A549 (cell line): Measurements from ENCODE around the gene YIF1B. TPM values are rescaled to one million over a fixed set of nuclear protein-coding genes. Genes with fewer than 3 reads are reported as not detected.
A peak's percentile ranks its signal among the peaks of the same experiment; 100 is the strongest.

Source experiments
- ATAC-seq, 2 experiments: fragments of 200-7000 bp in 1 of 2; fragments of >200 bp in 1 of 2; cut with Nextera tagmentation in 1 of 2; cut with Tn5 transposase in 1 of 2; 3 replicates each; pipeline versions ENCODE4 v1.8.0 to v1.9.1; 2018 to 2020; ENCODE audit warnings: mild to moderate bottlenecking in 1 of 2, moderate library complexity in 1 of 2
- CTCF ChIA-PET: fragments of 300-600 bp; sonication (Branson Sonifier 250); formaldehyde crosslinking; extraction: SDS; loops from one replicate; lab custom pipeline; 2021; ENCODE audit warnings: antibody characterized with exemption, inconsistent platforms; lab: Yijun Ruan, JAX
- POLR2A ChIA-PET: fragments of 350-600 bp; formaldehyde crosslinking; extraction: SDS; loops from one replicate; lab custom pipeline; 2021; ENCODE audit warnings: antibody characterized with exemption, inconsistent platforms; lab: Yijun Ruan, JAX
- DNase-seq, 2 experiments: peaks; one replicate each; pipeline versions ENCODE4 v3.0.0 to v3.0.0-alpha.2; 2011 to 2016; ENCODE audit warnings: low read depth in 1 of 2, low spot score in 1 of 2
- FAIRE-seq: peaks from 2 replicates; lab custom pipeline; 2011; peaks lifted over from hg19 to GRCh38; lab: Jason Lieb, UNC
- H3K27ac ChIP-seq, 2 experiments: fragments of >200 bp; sonication (Bioruptor Twin); formaldehyde crosslinking; 3 replicates each; pipeline ENCODE4 v1.5.1; 2016 to 2017
- H3K4me1 ChIP-seq: fragments of >200 bp; sonication (Bioruptor Twin); formaldehyde crosslinking; 3 replicates; pipeline ENCODE4 v1.6.1; 2016
- H3K4me2 ChIP-seq: fragments of >200 bp; sonication (Bioruptor Twin); formaldehyde crosslinking; 3 replicates; pipeline ENCODE4 v1.6.1; 2016
- H3K4me3 ChIP-seq: fragments of >200 bp; sonication (Bioruptor Twin); formaldehyde crosslinking; 3 replicates; pipeline ENCODE4 v1.5.1; 2016
- H3K9me3 ChIP-seq: fragments of >200 bp; sonication (Bioruptor Twin); formaldehyde crosslinking; 3 replicates; pipeline ENCODE4 v1.6.1; 2016
- BHLHE40 ChIP-seq: IDR thresholded peaks from 2 replicates; pipeline ENCODE4 v1.6.1; 2012; ENCODE audit warnings: low read depth, low read length, inconsistent platforms
- CBX2 ChIP-seq: fragments of 200-600 bp; sonication (generic); IDR thresholded peaks from 2 replicates; pipeline ENCODE4 v1.6.1; 2016; ENCODE audit warnings: low read depth, mild to moderate bottlenecking, borderline replicate concordance
- CBX8 ChIP-seq: fragments of 200-600 bp; sonication (generic); IDR thresholded peaks from 2 replicates; pipeline ENCODE4 v1.6.1; 2016
- CHD4 ChIP-seq: fragments of 200-600 bp; sonication (generic); IDR thresholded peaks from 2 replicates; pipeline ENCODE4 v1.6.1; 2016; ENCODE audit warnings: antibody characterized with exemption, mild to moderate bottlenecking, borderline replicate concordance
- EHF ChIP-seq: fragments of 250-450 bp; sonication (Bioruptor Pico); IDR thresholded peaks from 2 replicates; pipeline ENCODE4 v1.5.0; 2020; ENCODE audit warnings: mild to moderate bottlenecking
- EP300 ChIP-seq, 2 experiments: fragments of >200 bp; sonication (Bioruptor Twin); formaldehyde crosslinking; IDR thresholded peaks; 2 replicates in 1 of 2; 3 replicates in 1 of 2; pipeline ENCODE4 v1.6.1; 2016 to 2017
- ESRRA ChIP-seq: fragments of 150-350 bp; IDR thresholded peaks from 2 replicates; pipeline ENCODE4 v1.6.1; 2014; ENCODE audit warnings: mild to moderate bottlenecking, low read length, borderline replicate concordance
- FOSB ChIP-seq: fragments of 250-450 bp; sonication (Bioruptor Pico); IDR thresholded peaks from 2 replicates; pipeline ENCODE4 v1.5.0; 2020; ENCODE audit warnings: mild to moderate bottlenecking, moderate library complexity
- GATA3 ChIP-seq: IDR thresholded peaks from 2 replicates; pipeline ENCODE4 v1.6.1; 2012; ENCODE audit warnings: borderline replicate concordance
- HDAC2 ChIP-seq: fragments of 200-600 bp; sonication (generic); IDR thresholded peaks from 2 replicates; pipeline ENCODE4 v1.6.1; 2016
- HEYL ChIP-seq: fragments of 250-450 bp; sonication (Bioruptor Pico); IDR thresholded peaks from 2 replicates; pipeline ENCODE4 v1.8.0; 2021; ENCODE audit warnings: mild to moderate bottlenecking, moderate library complexity
- HOXB13 ChIP-seq: fragments of 250-450 bp; sonication (Bioruptor Pico); IDR thresholded peaks from 2 replicates; pipeline ENCODE4 v1.5.0; 2020; ENCODE audit warnings: low read depth, mild to moderate bottlenecking, moderate library complexity
- JUNB ChIP-seq: fragments of >200 bp; sonication (Bioruptor Twin); formaldehyde crosslinking; IDR thresholded peaks from 2 replicates; pipeline ENCODE4 v1.6.1; 2016
- PBX3 ChIP-seq: IDR thresholded peaks from 2 replicates; pipeline ENCODE4 v1.6.1; 2012
- PHF8 ChIP-seq: fragments of 200-600 bp; sonication (generic); IDR thresholded peaks from 2 replicates; pipeline ENCODE4 v1.6.1; 2016; ENCODE audit warnings: low read depth, mild to moderate bottlenecking, antibody characterized with exemption, moderate library complexity, borderline replicate concordance
- POLR2A ChIP-seq: IDR thresholded peaks from 2 replicates; pipeline ENCODE4 v1.6.1; 2012; ENCODE audit warnings: mild to moderate bottlenecking, low read length
- POLR2AphosphoS2 ChIP-seq: conservative IDR thresholded peaks from 2 replicates; pipeline ENCODE4 v1.6.1; 2012; ENCODE audit warnings: low read length, improper control_type of control experiment, inconsistent platforms
- RAD21 ChIP-seq, 2 experiments: fragments of >200 bp in 1 of 2; sonication (Bioruptor Twin) in 1 of 2; formaldehyde crosslinking in 1 of 2; IDR thresholded peaks in 1 of 2; conservative IDR thresholded peaks in 1 of 2; 2 replicates in 1 of 2; 3 replicates in 1 of 2; pipeline ENCODE4 v1.6.1; 2012 to 2018; ENCODE audit warnings: inconsistent platforms in 1 of 2
- RARB ChIP-seq: fragments of 250-450 bp; sonication (Bioruptor Pico); IDR thresholded peaks from 2 replicates; pipeline ENCODE4 v1.8.0; 2021; ENCODE audit warnings: mild to moderate bottlenecking, moderate library complexity
- RCOR1 ChIP-seq: fragments of 150-350 bp; IDR thresholded peaks from 2 replicates; pipeline ENCODE4 v1.6.1; 2014; ENCODE audit warnings: antibody characterized with exemption, low read length, low read depth
- RNF2 ChIP-seq: fragments of 200-600 bp; sonication (generic); IDR thresholded peaks from 2 replicates; pipeline ENCODE4 v1.6.1; 2016; ENCODE audit warnings: low read depth, mild to moderate bottlenecking, antibody characterized with exemption, moderate library complexity, borderline replicate concordance
- TFCP2L1 ChIP-seq: fragments of 250-450 bp; sonication (Bioruptor Pico); IDR thresholded peaks from 2 replicates; pipeline ENCODE4 v1.5.0; 2021; ENCODE audit warnings: mild to moderate bottlenecking
- ZC3H11A ChIP-seq: fragments of 450-650 bp; IDR thresholded peaks from 2 replicates; pipeline ENCODE4 v1.6.1; 2014; ENCODE audit warnings: antibody characterized with exemption, mild to moderate bottlenecking
- ZNF302 ChIP-seq: fragments of 250-450 bp; sonication (Bioruptor Pico); IDR thresholded peaks from 2 replicates; pipeline ENCODE4 v1.9.0; 2021; ENCODE audit warnings: inconsistent platforms, mild to moderate bottlenecking, moderate library complexity
- ZSCAN20 ChIP-seq: fragments of 250-450 bp; sonication (Bioruptor Pico); IDR thresholded peaks from 2 replicates; pipeline ENCODE4 v1.8.0; 2022; ENCODE audit warnings: mild to moderate bottlenecking, moderate library complexity
- WGBS: methylation state at CpG from one replicate; pipeline ENCODE4 v1.1.6; 2017; ENCODE audit errors: missing lambda C conversion rate; 5-methylcytosine and 5-hydroxymethylcytosine counted together
- polyA plus RNA-seq, 4 experiments: library from polyadenylated mRNA; depleted of rRNA in 3 of 4; stranded (reverse); fragments of >200 nt; fragmentation: RNase III in 1 of 4; extraction: RNeasy Plus Mini Kit Qiagen cat#74134 plus additional on column Dnase treatment in 1 of 4; gene quantifications; 2 replicates in 3 of 4; 3 replicates in 1 of 4; pipeline ENCODE4 v1.2.3, GENCODE V29; 2011 to 2017
- TF ChIP-seq, protein P1 (sequence below): fragments of >200 bp; sonication (Bioruptor Twin); formaldehyde crosslinking; IDR thresholded peaks from 3 replicates; pipeline ENCODE4 v1.5.1; 2016
- TF ChIP-seq, protein P2 (sequence below): fragments of 250-450 bp; sonication (Bioruptor Pico); IDR thresholded peaks from 2 replicates; pipeline ENCODE4 v1.5.0; 2020; ENCODE audit warnings: low read depth, mild to moderate bottlenecking, moderate library complexity
- TF ChIP-seq, protein P3 (sequence below): fragments of 450-650 bp; IDR thresholded peaks from 2 replicates; pipeline ENCODE4 v1.6.1; 2014; ENCODE audit warnings: antibody characterized with exemption

The YIF1B gene
- polyA plus RNA-seq, 2 of the 4 experiments (the other 2 are of a cell fraction), result 75.5 to 100 TPM

DNA sequence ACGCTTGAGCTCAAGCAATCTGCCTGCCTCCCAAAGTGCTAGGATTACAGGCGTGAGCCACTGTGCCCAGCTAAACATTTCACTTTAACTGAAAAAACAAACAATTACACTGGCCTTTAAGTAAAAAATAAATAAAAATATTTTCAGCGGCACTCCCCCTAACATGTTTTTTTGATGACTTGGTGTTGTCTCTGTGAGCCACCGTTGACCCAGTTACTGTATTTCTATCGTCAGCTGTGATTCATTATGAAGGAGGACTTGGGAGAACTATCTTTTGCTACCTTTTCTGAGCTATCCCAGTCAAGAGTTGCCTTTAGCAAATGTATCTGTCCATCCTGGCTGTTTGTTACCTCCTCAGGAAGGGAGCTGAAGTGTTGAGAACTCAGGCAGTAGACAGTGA is 30.2 kb downstream of the YIF1B start:
- WGBS, result 58% methylated on average over 5 of the region's 5 CpGs
- no peak overlapping the region for H3K4me3 ChIP-seq
- H3K4me1 ChIP-seq, result peaks cover 17% of the 10 kb centered on the region
- CTCF ChIA-PET, result interaction anchor here (0.9 to 17.0 kb wide), 13 partner anchors 12 to 68 kb away, joined by 3 to 259 read pairs (median 6); partner anchors contain the start of genes CATSPERG, KCNK6, PPP1R14A and SPINT2
- no peak overlapping the region for H3K4me2 ChIP-seq
- H3K27ac ChIP-seq, result no peak overlapping the region
- TF ChIP-seq TFCP2L1 (CRISPR knock-in tag) (no peak), EP300 (IDR thresholded peaks at IDR 0.05) (no peak), PHF8 (no peak), ESRRA (no peak), CHD4 (no peak), ZC3H11A (no peak)
- TF ChIP-seq, protein P1, sequence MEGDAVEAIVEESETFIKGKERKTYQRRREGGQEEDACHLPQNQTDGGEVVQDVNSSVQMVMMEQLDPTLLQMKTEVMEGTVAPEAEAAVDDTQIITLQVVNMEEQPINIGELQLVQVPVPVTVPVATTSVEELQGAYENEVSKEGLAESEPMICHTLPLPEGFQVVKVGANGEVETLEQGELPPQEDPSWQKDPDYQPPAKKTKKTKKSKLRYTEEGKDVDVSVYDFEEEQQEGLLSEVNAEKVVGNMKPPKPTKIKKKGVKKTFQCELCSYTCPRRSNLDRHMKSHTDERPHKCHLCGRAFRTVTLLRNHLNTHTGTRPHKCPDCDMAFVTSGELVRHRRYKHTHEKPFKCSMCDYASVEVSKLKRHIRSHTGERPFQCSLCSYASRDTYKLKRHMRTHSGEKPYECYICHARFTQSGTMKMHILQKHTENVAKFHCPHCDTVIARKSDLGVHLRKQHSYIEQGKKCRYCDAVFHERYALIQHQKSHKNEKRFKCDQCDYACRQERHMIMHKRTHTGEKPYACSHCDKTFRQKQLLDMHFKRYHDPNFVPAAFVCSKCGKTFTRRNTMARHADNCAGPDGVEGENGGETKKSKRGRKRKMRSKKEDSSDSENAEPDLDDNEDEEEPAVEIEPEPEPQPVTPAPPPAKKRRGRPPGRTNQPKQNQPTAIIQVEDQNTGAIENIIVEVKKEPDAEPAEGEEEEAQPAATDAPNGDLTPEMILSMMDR, result no peak
- DNase-seq (no peak), ATAC-seq (no peak), FAIRE-seq (peak; percentile 56)
- no peaks in the 10 kb centered on the region for H3K9me3 ChIP-seq
- POLR2A ChIA-PET, result interaction anchor here (1.0 to 2.5 kb wide), 3 partner anchors 9 to 19 kb away, joined by 3 to 13 read pairs (median 5); partner anchors contain the start of gene C19orf33

GRCh38 chr19:38284422-38284821 is 31.3 kb downstream of the YIF1B start:
- TF ChIP-seq ZSCAN20 (CRISPR knock-in tag) (no peak), PBX3 (no peak)
- TF ChIP-seq, protein P1, result no peak
- Histone ChIP-seq H3K4me3 (no peak overlapping the region), H3K4me2 (no peak overlapping the region), H3K9me3 (no peaks in the 10 kb centered on the region), H3K27ac (no peak overlapping the region), H3K4me1 (peaks cover 7% of the 10 kb centered on the region; the same call in 1 of the 3 replicates)
- 93% methylated on average over 7 of the region's 7 CpGs for WGBS
- no peak for ATAC-seq
- DNase-seq, result no peak
- CTCF ChIA-PET, result interaction anchor here (0.6 to 17.0 kb wide), 9 partner anchors 13 to 501 kb away, joined by 3 to 259 read pairs (median 6); partner anchors contain the start of genes CATSPERG, KCNK6, PPP1R14A and SPINT2
- POLR2A ChIA-PET, result interaction anchor here (2.5 kb wide), 1 partner anchor 20 kb away, joined by 13 read pairs; the partner anchor contains the start of gene C19orf33
- no peak for FAIRE-seq

DNA sequence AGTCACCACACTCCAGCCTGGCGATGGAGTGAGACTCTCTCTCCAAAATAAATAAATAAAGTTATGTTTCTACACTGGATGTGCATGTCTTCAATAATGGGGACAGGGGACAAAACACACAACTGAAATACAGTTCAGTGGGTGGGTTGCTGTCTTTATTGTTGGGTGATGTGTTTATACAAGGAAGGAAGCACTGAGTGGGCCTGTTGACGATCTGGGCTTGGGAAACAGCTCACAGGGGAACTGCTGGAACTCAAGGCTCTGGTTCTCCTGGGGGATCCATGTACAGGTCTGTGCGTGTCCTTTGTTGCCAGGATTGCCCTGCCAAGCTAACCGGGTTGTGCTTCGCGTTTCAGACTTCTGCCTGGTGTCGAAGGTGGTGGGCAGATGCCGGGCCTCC is 32.5 kb downstream of the YIF1B start:
- CTCF ChIA-PET, result interaction anchor here (0.6 to 17.0 kb wide), 12 partner anchors 12 to 1648 kb away, joined by 3 to 259 read pairs (median 4); partner anchors contain the start of genes C19orf33, PPP1R14A and SPINT2
- ATAC-seq (no peak), FAIRE-seq (no peak), DNase-seq (no peak)
- Histone ChIP-seq H3K4me2 (no peak overlapping the region), H3K4me1 (peaks cover 10% of the 10 kb centered on the region), H3K27ac (no peak overlapping the region), H3K9me3 (no peaks in the 10 kb centered on the region), H3K4me3 (no peak overlapping the region)
- 93% methylated on average over 8 of the region's 8 CpGs for WGBS
- POLR2A ChIA-PET, result no interaction called here
- TF ChIP-seq ZNF302 (CRISPR knock-in tag) (no peak), EHF (CRISPR knock-in tag) (no peak), RNF2 (no peak), GATA3 (no peak), HDAC2 (no peak), JUNB (no peak), POLR2A (no peak), RCOR1 (no peak), HOXB13 (CRISPR knock-in tag) (no peak), POLR2AphosphoS2 (no peak), CBX8 (no peak), HEYL (no peak), CBX2 (no peak), ZC3H11A (no peak), FOSB (CRISPR knock-in tag) (no peak), RARB (CRISPR knock-in tag) (no peak), BHLHE40 (no peak), RAD21 (conservative IDR thresholded peaks at IDR 0.05 in 1 of 2, IDR thresholded peaks at IDR 0.05 in 1 of 2) (no peak)
- TF ChIP-seq, protein P2, sequence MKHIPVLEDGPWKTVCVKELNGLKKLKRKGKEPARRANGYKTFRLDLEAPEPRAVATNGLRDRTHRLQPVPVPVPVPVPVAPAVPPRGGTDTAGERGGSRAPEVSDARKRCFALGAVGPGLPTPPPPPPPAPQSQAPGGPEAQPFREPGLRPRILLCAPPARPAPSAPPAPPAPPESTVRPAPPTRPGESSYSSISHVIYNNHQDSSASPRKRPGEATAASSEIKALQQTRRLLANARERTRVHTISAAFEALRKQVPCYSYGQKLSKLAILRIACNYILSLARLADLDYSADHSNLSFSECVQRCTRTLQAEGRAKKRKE, result no peak
- TF ChIP-seq, protein P3, sequence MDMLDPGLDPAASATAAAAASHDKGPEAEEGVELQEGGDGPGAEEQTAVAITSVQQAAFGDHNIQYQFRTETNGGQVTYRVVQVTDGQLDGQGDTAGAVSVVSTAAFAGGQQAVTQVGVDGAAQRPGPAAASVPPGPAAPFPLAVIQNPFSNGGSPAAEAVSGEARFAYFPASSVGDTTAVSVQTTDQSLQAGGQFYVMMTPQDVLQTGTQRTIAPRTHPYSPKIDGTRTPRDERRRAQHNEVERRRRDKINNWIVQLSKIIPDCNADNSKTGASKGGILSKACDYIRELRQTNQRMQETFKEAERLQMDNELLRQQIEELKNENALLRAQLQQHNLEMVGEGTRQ, result no peak
